Ascending aorta (tissue), 2 donors: ENCODE measurements around the gene CRB2. TPM values are rescaled to one million over a fixed set of nuclear protein-coding genes. Genes with fewer than 3 reads are reported as not detected.

Experiments used
- DNase-seq, 2 donors: peaks; one replicate each; pipeline ENCODE4 v3.0.0-alpha.2; 2019; ENCODE audit warnings: low spot score in 2 of 2
- H3K27ac ChIP-seq, 2 donors: fragments of 200-600 bp; sonication (generic); one replicate each; pipeline ENCODE4 v1.5.1; 2016 to 2017; ENCODE audit warnings: mild to moderate bottlenecking in 1 of 2
- H3K27me3 ChIP-seq: fragments of 200-600 bp; sonication (generic); one replicate; pipeline ENCODE4 v1.5.1; 2017
- H3K36me3 ChIP-seq, 2 donors: fragments of 200-600 bp; sonication (generic); one replicate each; pipeline ENCODE4 v1.5.1; 2016
- H3K4me1 ChIP-seq, 2 donors: fragments of 200-600 bp; sonication (generic); one replicate each; pipeline ENCODE4 v1.5.1; 2016 to 2017; ENCODE audit warnings: mild to moderate bottlenecking in 1 of 2
- H3K4me3 ChIP-seq, 2 donors: fragments of 200-600 bp; sonication (generic); one replicate each; pipeline ENCODE4 v1.5.1; 2016 to 2017; ENCODE audit warnings: mild to moderate bottlenecking in 1 of 2
- H3K9me3 ChIP-seq, 2 donors: fragments of 200-600 bp; sonication (generic); one replicate each; pipeline ENCODE4 v1.5.1; 2016
- CTCF ChIP-seq, 3 experiments: fragments of 200-600 bp in 2 of 3; fragments of 450-650 bp in 1 of 3; sonication (generic) in 2 of 3; IDR thresholded peaks; one replicate each; pipeline ENCODE4 v1.5.1; 2016 to 2019; ENCODE audit warnings: antibody characterized with exemption in 3 of 3, mild to moderate bottlenecking in 1 of 3, moderate library complexity in 1 of 3
- intact Hi-C: fragments of 100-400 bp; cut with DNase I; formaldehyde crosslinking; loops from one replicate; pipeline ENCODE4 v1.15.1; 2023
- total RNA-seq: library from RNA; depleted of rRNA; stranded (reverse); fragments of >200 nt; gene quantifications from one replicate; pipeline ENCODE4 v1.1.0, GENCODE V29; 2016

CRB2 gene
- total RNA-seq, 1 donor from 2014 or later, result not detected

DNA sequence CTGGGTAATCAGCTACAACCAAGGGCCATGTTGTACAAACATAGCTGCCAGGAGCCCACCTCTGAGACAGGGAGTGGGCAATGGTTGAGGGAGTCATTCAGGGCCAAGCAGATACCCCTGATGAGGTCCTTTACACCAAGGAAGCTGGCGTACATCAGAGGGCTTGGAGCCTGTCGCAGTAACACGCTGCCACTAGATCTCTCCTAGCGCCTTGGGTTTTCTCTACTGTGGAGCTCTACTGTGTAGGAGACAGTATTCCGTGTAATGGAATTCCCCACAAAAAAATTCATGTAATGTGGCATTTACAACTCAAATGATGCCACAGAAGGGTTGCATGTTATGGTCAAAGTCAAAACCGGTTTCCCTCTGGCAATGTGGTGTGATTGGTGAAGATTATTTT, 41.4 kb upstream of the CRB2 start:
- no peak overlapping the region for H3K27ac ChIP-seq
- H3K36me3 ChIP-seq, result no peaks in the 10 kb centered on the region
- no peaks in the 10 kb centered on the region for H3K27me3 ChIP-seq
- H3K9me3 ChIP-seq, result no peaks in the 10 kb centered on the region
- intact Hi-C loops, result no loop called here
- TF ChIP-seq CTCF (IDR thresholded peaks at IDR 0.05), result no peak
- no peak overlapping the region for H3K4me3 ChIP-seq
- H3K4me1 ChIP-seq, result no peaks in the 10 kb centered on the region
- no peak for DNase-seq

GRCh38 chr9:123315635-123316034, 40.4 kb upstream of the CRB2 start:
- intact Hi-C loops, result no loop called here
- no peaks in the 10 kb centered on the region for H3K4me1 ChIP-seq

DNA sequence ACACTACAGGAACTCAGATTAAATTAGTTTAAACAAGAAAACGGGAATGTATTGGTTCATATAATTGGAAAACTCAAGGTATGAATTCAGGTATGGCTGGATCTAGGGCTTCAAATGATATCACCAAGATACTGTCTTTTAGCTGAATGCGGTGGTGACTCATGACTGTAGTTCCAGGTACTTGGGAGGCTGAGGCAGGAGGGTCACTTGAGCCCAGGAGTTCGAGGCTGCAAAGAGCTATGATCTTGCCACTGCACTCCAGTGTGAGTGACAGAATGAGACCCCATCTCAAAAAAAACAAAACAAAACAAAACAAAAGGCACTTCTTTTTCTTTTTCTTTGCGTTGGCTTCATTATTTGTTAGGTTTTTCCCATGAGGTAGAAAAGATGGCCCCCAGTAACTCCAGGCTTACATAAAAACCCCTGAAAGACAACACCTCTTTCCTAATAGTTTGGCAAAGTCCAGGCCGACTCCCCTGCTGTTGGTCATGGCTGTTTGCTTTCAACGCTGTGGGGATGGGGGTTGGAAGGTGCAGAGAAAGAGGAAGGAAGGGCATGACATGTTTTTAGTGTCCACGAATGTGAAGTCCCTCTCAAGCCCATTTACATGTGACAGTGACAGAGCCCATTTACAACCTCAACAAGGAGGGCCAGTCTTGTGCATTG, 39.8 kb upstream of the CRB2 start:
- Histone ChIP-seq H3K4me3 (no peak overlapping the region), H3K27ac (no peak overlapping the region), H3K9me3 (no peaks in the 10 kb centered on the region), H3K4me1 (no peaks in the 10 kb centered on the region), H3K27me3 (no peaks in the 10 kb centered on the region), H3K36me3 (no peaks in the 10 kb centered on the region)
- intact Hi-C loops, result no loop called here
- no peak for TF ChIP-seq CTCF (IDR thresholded peaks at IDR 0.05)
- DNase-seq, result no peak

More at GRCh38 chr9:123315635-123316034, 40.4 kb upstream of the CRB2 start:
- no peak overlapping the region for H3K27ac ChIP-seq
- no peak for DNase-seq
- no peak for TF ChIP-seq CTCF (IDR thresholded peaks at IDR 0.05)
- no peak overlapping the region for H3K4me3 ChIP-seq
- H3K9me3 ChIP-seq, result no peaks in the 10 kb centered on the region
- no peaks in the 10 kb centered on the region for H3K36me3 ChIP-seq
- H3K27me3 ChIP-seq, result no peaks in the 10 kb centered on the region

- H3K4me3 ChIP-seq, result no peak overlapping the region
- no peaks in the 10 kb centered on the region for H3K9me3 ChIP-seq
- H3K4me1 ChIP-seq, result no peaks in the 10 kb centered on the region
- intact Hi-C loops, result no loop called here
- H3K27ac ChIP-seq, result no peak overlapping the region
- TF ChIP-seq CTCF (IDR thresholded peaks at IDR 0.05), result no peak
- no peaks in the 10 kb centered on the region for H3K36me3 ChIP-seq
- DNase-seq, result no peak
- H3K27me3 ChIP-seq, result no peaks in the 10 kb centered on the region
Measured at GRCh38 chr9:123318202-123318601, 37.8 kb upstream of the CRB2 start.

- H3K9me3 ChIP-seq, result no peaks in the 10 kb centered on the region
- H3K27me3 ChIP-seq, result no peaks in the 10 kb centered on the region
- intact Hi-C loops, result no loop called here
- H3K36me3 ChIP-seq, result no peaks in the 10 kb centered on the region
- no peak for TF ChIP-seq CTCF (IDR thresholded peaks at IDR 0.05)
- no peaks in the 10 kb centered on the region for H3K4me1 ChIP-seq
- no peak overlapping the region for H3K4me3 ChIP-seq
- no peak overlapping the region for H3K27ac ChIP-seq
- DNase-seq, result no peak
Measured at GRCh38 chr9:123318961-123319421, 37.0 kb upstream of the CRB2 start.
